HG02623 (cell line): Measurements from ENCODE around the gene MACROD2.
"Not testable (repeated sequence)": the region's sequence is repeated elsewhere in the genome, so short reads cannot be mapped to it uniquely, and the experiment has no call there.

Experiments used
- ATAC-seq: cut with Tn5 transposase; IDR thresholded peaks from one replicate; pipeline ENCODE4 v1.9.1; 2021; ENCODE audit warnings: moderate library complexity; ENCODE audit not compliant: unreplicated experiment

MACROD2 gene

GRCh38 chr20:15012566-15012965, 1017.2 kb downstream of the MACROD2 start:
- no peak for ATAC-seq

- not testable (repeated sequence) for ATAC-seq
Measured at GRCh38 chr20:15016875-15017274, 1021.6 kb downstream of the MACROD2 start.

DNA sequence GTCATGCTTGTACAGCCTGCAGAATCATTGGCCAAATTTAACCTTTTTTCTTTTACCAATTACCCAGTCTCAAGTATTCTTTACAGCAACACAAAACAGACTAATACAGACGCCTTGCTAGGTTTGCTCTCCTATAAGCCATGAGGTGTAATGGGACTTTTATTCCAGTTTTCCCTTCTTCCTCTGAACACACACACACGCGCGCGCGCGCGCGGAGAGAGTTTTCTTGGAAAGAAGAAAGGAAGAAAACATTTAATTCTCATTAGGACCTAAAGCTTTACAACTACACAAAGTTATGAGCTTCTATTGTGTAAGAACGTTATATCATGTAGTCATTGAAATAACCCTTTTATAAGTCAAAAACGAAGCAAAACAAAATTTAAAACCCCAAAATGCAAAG, 1023.6 kb downstream of the MACROD2 start:
- ATAC-seq = no peak

DNA sequence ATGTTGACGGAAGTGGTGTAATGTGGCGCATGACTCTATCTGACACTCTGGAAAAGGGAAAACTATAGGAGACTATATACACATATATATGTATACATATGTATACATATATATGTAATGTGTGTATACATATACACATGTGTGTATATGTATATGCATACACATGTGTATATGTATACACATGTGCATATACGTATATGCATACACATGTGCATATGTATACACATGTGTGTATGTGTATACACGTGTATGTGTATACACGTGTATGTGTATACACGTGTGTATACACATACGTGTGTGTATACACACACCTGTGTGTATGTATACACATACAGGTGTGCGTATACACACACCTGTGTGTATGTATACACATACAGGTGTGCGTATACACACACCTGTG, 1025.5 kb downstream of the MACROD2 start:
- ATAC-seq = no peak

- no peak for ATAC-seq
Measured at GRCh38 chr20:15022921-15023320, 1027.6 kb downstream of the MACROD2 start.

DNA sequence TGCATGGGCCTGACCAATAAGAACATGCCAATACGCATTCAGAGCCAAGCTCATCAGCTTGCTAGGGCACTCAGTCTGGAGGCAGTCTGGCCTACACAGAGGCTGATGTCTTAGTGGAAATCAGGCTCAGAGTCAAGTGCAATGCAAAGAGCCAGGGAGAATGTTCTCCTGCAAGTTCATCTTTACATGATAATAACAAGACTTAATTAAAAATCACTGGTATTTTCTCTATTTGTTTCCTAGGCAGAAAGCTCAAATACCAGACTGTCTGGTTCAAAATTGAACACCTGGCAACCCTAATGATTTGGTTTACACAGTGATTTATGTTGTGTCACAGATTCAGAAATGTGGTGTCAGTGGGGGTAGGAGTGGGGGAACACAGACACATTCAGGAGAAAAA, 1031.4 kb downstream of the MACROD2 start:
- no peak for ATAC-seq

DNA sequence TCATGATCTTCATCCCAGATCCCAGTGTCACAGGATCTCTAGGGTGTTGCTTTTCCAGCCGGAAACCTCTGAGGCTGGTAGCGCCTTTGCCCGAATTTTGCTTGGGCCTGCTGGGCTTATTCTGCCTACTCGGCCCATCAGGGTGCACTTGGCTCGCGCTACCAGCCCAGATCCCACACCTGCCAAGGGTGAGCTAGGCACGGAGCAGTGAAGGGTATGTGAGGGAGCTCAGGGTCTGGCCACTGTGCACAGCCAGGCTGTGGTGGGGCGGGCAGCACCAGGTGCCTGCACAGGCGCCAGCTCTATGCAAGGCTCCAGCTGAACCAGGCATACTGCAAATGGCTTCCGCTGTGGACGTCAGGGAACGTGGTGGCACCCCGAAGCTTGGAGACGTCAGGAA, 1035.5 kb downstream of the MACROD2 start:
- ATAC-seq = no peak

DNA sequence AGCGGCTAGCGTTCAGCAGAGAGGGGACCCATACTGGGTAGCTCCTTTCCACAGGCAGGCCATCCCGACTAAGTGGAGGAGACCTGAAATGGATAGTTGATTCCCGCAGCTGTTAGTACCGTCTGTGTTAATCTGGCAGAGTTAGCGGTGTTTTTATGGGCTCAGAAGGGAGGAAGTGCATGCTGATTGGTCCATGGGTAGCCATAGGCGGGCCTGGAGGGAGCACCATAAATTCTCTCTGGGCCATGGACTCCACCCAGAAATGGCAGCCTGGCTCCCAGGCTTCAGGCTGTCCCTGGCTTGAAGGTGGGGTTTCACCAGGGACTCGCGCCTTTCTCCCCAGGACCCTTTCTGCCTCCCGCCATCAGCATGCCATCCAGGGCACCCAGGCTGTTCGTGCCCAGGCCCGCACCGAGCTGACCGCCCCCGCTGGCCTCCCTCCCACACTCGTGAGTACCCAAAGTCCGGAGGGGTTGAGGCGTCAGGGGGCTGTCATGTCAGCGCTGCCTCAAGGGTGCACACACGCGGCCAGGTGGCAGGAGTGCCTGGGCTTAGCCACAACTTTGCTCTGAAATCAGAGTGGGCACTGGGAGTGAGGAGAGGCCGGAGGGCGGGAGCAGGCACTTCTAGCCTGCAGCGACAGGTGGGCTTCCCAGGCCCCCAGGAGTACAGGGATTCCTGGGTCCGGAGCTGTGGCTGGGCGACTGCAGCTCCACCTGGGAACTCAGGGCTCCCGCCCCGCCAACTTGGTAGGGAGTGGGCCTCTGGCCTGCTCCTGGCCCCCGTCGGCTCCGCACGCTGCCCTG, 1036.4 kb downstream of the MACROD2 start:
- ATAC-seq = no peak

DNA sequence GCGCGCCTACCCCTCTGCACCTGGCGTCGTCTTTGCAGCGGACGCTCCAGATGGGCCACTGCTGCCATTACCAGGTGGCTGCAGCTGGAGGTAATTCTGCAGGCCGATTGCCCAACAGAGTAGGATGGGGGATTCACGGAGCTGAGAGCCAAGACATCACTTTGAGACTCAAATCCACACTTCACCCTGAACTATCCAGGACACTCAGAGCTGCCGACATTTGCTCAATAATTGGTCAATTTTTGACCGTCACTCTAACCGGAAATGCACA, 1037.0 kb downstream of the MACROD2 start:
- no peak for ATAC-seq

GRCh38 chr20:15033269-15033668, 1038.0 kb downstream of the MACROD2 start:
- ATAC-seq = no peak

DNA sequence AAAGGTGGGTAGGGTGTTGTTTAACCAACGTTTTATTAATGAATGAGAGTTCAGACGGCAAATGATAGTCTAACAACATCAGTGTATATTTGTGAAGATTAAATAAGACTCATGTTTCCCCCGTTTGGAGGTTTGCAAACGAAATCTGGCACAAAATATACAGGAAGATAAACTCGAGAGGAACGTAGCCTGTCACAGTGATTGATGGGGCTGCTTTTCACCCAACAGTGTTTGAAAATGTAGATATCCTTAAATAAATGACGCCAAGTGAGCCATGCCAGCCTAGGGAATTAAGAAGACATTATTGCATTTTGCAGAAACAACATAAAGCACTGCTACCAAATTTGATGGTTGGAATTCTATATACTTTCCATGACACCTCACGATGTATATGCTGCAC, 1038.6 kb downstream of the MACROD2 start:
- no peak for ATAC-seq

GRCh38 chr20:15036948-15037347, 1041.6 kb downstream of the MACROD2 start:
- ATAC-seq = no peak

GRCh38 chr20:15039088-15039752, 1043.9 kb downstream of the MACROD2 start:
- ATAC-seq = no peak

DNA sequence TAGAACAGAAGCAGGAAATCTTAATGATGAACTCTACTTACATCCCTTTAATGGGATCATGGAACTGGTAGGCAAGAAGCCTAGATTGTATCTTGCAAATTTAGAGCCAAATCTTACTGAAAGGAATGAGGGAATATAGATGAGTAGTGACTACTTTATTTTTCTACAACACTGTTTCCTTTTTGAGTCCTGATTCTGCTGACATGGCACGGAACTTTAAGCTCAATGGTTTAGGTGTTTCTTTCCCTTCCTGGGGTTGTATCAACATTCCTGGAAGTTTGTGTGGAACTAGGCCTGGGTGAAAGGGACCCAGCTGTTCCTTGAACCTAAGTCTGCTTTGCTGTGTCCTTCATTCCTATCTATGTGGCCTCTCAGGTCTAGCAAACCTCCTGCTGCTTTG, 1047.4 kb downstream of the MACROD2 start:
- ATAC-seq = no peak

DNA sequence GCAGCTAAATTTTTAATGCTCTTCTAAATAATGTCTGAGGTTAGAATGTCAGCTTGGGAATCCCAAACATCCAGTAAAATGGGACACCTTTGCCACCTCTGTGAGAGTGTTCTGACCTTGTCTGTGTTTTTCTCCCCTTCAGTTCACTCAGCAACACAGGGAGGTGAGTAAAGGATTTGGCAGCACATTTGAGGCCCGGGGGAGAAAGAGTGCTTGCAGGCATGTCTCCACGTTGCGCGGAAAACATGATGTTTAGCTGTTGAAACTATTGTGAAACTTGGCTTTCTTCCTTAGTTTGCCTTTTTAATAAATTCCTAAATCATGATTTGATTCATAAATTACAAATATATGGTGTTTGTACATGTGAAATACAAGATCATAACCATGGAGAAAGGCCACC, 1049.9 kb downstream of the MACROD2 start:
- no peak for ATAC-seq

- ATAC-seq = no peak
Measured at GRCh38 chr20:15047042-15047441, 1051.7 kb downstream of the MACROD2 start.

GRCh38 chr20:15047601-15048000, 1052.3 kb downstream of the MACROD2 start:
- ATAC-seq = no peak

DNA sequence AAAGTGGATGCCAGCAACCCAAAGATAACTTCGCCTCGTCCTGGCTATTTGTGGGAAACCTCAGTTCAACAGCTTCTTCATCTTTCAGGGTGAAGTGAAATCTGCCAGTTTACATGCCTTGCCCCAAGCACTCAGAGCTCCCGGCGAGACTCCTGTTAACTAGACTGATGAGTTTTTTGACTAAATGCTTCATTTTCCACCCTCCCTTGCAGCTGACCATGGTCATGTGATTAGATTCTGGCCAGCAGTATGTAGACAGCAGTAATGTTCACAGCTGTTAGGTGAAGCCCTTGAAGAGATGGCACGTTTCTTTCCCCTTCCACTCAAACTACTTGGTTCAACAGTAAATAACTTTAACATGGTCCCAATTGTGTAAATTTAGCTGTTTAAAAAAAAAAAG, 1060.9 kb downstream of the MACROD2 start:
- ATAC-seq = no peak

DNA sequence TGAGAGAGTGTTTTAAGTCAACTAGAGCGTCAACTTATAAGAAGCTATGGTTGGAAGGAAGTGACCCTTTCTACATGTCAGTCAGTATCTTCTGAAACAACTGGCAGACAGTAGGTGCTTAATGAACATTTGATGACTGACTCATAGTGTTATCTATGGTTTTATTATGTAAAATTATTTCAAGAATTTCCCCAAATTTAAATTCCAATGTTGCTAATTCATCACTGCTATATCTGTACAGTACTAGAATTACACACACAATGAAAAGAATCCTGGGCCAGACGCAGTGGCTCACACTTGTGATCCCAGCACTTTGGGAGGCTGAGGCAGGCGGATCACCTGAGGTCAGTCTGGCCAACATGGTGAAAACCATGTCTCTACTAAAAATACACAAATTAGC, 1063.5 kb downstream of the MACROD2 start:
- ATAC-seq = no peak

DNA sequence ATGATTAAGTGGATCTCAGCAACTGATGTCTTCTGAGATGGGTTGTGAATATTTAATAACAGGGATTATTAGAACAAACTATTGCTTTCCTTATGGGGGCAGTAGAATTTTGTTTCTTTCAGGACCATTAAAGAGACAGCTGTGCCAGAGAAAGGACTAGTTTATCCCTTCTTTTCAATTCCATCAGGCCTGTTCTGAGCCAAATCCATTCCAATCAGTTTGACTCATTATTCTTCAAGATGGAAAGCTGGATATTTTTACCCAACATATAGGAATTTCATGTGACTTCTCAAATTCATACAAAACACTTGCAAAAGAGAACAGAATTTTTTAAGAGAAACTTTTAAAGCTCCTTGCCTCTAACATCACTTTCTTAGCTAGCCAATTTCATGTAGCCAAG, 1064.1 kb downstream of the MACROD2 start:
- ATAC-seq = no peak

DNA sequence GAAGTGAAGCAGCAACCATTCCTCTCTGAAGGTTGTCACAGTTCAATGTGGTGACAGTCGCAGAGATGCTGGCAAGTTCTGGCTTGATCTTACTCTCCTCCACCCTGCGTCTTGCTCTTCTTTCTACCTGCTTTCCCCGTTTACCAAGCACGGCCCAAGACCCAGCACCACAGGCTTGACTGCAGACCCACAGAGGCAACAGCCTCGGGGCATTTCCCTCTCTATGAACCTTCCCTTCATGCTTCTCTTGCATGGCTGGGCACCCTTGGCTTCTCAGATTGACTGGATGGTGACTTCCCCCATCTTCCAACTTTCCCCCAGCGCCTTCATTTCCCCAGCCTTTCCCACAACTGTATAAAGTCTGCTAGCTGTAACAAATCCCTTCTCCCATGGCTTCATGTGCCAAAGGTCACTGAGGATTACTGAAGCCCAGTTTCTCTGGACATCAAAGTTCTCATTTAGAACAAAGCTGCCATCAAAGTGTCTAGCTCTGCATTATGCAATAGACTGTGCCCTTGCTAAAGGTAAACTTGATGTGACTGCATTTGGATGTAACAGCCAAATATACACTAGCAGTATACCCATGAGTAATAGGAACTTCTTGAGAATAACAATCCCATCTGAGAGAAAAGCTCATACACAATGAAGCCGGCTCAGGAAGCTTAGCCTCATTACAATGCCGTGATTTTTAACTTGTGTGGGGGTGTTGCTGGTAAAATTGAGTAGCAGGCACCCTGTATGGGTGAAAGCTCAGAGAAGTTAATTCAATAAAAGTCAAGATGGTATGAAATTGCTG, 1065.1 kb downstream of the MACROD2 start:
- ATAC-seq = no peak

DNA sequence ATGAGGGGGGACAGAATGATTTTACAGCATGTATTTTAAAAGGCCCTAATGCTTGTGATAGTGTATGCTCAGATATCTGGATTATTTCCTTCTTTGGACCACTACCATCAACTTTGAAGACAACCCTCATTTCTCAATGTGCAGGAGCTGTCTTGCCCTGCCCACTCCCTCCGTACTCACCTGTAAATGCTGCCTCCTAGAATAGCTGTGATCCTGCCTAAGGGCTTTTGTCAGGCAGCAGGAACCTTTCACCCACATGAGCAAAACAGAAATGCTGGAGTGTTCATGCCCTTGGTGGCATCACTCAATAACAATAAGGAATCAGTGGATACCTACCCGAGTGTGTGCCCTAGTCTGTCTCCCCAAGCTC, 1065.7 kb downstream of the MACROD2 start:
- ATAC-seq = no peak
